GF-D8 (cell line): ENCODE measurements around the gene SH3PXD2A.

Experiments
- DNase-seq: peaks from one replicate; lab custom pipeline; 2025; lab: John Stamatoyannopoulos, UW

The SH3PXD2A gene

DNA sequence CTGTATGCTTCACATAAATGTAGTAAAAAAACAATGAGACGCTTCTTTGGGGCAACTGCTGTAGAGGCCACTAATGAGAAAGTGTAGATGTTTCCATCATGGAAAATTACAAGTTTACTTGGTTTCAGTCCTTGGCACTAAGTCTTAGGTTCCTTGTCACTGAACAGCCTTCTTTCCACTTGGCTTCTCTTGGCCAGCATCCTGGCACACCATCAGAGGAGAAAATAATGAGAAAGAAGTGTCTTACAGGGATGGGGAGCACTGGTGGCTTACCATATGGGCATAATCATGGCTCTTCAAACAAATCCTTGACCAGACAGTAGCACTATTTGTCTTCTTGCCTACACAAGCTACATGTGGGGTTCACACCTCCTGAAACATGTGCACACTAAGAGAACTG lies 22.5 kb upstream of the SH3PXD2A start:
- DNase-seq = no peak

DNA sequence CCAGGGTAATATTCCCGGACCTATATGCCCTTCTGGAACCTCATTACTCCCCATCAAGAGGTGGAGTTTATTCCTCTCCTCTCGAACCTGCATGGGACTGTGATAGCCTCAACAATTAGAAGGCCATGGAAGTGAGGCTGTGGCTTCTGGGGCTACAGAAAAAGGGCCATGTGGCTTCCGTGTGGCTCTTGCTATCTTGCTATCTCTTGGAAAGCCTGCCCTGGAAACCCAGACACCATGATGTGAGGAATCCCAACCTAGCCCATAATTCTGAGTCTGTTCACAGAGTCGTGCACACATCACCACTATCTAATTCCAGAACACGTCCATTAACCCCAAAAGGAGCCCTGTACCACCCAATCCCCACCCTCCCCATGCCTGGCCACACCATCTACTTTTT lies 20.8 kb upstream of the SH3PXD2A start:
- DNase-seq = no peak

DNA sequence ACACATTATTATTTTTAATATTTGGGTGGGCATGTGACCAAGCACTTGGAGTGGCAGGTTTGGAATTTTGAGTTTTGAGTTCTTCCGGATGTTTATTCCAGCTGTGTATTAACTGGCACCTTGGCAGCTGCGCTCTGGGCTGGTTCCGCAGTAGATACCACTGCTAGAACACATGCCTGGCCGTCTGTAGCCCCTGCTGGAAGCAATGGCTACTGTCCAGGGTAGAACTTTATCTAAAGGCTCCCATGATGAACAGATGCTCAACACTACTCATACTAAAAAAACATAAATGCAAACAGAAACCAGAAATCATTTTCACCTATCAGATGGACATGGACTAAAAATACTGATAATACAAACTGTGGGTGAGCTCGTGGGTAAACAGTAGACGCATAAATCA lies 19.4 kb upstream of the SH3PXD2A start:
- no peak for DNase-seq

DNA sequence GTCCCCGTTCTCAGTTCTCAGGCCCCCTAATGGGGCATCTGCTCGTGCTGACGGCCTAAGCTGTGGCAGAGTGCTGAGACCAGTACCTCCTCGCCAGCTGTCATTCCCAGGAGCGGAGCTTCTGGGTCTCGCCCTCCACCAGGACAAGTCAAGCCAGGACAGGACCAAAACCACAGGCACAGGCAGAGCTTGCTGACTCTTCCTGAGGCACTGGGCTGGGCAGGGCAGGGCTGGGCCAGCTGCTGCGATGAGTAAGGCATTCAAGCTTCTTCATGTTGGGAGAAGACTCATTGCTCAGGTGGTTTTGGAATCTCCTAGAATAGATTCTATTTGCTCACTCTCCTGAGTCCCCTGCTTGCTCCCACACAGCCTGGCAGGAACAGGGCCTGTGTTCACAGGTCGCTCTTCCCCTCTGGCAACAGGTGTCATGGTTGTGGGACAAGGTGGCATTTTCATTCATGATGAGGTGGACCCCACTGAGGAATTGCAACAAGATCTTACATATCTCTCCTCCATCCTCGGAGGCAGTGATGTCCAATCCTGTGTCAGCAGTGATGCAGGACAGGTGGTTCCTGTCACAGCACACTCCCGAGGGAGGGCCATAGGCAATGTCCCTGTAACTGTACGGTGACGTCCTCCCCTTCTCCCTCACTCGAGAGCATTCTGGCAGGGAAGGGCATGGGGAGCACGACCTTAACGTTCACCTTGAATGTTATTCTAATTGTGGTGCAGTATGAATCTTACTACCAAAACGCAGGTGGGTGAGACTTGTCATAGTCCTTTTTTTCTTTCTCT lies 17.0 kb upstream of the SH3PXD2A start:
- no peak for DNase-seq

DNA sequence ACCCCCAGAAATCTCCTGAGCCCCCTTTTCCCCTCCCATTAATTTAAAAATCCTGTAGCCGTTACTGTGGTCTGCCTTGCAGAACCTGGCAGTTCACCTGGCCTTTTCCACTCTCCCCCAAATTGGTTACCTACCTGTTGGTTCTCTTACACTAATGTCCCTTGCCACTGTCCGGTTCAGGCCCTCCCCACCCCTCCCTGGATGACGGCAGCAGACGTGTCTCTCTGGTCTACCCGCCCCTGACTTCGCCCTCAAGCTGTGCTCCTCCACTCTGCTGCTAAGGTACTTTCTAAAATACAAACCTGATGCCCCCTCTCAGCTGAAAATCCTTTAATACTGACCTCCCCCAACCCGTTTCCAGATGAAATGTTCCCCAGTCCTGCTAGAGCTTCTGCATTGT lies 15.6 kb upstream of the SH3PXD2A start:
- no peak for DNase-seq

DNA sequence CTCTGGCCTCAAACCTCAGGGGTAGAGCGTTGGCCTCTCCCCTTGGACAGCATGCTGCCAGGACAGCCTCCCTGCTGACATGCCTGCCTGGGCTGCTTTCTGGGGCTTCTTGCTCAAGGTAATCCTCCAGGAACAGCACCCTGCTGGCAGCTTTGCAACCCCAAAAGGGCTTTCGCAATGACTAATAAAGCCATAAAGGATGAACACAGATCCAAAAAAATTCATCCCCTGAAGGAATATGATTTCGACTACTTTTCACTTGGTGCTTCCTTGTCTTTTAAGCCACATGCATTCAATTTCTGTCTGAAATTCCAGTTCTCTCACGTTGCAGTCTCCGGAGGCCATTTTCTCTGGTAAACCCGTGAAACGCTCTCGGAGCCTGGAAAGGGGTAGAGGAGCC lies 15.1 kb upstream of the SH3PXD2A start:
- DNase-seq = no peak

DNA sequence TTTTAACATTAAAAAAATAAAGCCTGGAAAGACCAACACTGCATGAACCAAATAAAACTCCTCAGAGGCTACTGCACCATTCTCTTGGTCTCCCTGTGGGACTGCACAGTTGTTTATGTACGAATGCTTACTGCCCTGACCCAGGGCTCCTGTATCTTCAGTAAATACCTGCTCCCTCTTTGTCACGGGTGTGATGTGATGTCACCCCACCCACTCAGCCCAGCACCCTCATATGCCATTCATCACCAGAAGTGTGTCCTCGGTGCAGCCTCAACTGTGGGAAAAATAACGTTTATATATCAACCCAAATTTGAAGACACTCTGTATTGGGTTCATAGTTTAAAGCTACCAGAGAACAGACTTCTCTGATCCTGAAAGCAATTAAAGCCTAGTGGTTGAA lies 14.0 kb upstream of the SH3PXD2A start:
- DNase-seq = no peak

DNA sequence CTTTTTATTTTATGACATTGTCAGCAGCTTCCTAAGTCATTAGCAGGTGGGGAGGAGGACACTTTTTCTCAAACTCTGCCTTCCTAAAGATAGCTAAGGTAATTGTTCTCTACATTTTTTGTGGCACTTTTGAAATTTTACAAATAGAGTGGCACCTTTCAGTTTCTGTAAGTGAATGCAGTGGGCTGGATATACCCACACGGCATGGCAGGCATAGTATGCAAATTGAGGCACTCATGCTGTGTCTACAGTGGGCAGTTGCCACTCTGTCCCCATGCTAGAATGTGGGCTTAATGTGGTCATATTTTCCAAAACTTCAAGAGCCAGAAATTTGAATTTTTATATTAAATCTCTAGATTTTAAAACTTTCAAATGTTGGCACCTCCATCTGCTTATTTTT lies 12.8 kb upstream of the SH3PXD2A start:
- no peak for DNase-seq

DNA sequence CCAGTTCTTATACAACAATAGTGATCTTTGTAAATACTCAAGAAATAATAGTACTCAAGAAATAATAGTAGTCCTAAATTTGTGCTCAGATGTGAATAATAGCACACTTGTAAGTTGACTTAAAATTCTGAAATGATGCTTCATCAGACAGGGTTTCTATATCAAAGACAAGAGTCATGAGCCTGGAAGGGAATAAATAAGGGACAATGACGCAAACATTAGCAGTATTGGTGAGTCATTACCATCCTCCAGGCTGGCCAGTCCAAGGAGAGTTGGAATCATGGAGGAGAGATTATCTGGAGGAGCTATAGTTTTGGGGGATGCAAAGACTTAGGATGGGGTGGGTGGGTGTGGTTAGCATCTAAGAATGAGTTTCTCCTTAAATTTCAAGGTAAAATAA lies 6.1 kb upstream of the SH3PXD2A start:
- DNase-seq = no peak

DNA sequence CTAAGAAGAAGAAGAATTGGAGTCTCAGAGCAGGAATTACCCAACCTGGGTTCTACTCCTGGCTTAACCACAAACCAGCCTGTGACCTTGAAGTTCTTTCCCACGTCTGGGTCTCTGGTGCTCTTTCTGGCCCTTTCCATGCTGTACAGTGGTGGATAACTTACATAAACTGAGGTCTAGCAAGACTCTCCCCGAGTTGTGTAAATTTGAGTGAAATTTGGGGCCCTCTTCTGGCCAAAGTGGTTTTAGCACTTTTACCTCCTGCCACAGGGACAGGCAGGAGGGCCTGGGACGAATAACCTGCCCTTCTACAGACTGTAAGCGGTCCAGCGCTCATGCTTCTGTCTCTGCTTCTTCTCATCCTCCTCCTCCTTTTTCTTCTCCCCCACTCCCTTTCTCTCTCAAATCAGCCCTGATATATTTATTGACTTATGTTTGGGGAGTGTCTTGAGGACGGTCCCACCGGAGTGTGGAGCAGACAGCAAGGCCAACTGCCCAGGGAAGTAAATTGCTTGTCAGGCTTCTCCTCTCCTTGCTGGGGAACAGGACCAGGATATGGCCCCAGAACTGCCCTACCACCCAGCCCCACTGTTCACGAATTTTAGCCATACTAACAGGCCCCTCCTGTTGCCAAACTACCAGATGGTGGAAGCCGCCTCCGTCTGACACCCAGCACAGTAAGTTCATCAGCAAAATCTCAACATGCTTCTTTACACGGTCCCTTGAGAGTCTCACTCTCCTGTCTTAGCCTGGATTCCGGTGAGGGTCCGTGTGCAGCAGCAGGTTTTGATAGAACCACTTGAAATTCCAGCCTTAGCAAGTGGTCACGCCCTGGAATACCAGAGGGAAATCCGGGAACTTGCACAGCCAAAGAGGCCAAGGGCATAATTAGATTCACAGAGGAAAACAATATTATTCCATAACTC lies 4.0 kb upstream of the SH3PXD2A start:
- DNase-seq = no peak

DNA sequence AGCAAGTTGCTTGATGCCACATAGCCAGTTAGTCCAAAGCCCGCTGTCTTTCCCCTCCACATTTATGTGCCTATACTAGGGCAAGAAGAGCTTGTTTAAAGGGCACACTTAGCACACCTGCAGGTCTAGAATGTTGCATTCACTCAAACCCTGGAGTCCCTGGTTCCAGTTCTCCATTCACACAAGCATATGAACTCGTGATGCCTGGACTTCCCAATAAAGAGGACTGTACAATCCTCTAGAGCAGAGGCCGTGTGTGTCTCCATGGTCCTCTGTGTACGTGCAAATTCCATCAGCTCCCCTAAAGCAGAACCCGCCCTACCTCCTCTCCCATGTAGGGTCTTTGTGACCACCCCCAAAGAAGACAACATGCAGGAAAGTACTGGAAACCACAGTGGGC lies 3.0 kb upstream of the SH3PXD2A start:
- no peak for DNase-seq

DNA sequence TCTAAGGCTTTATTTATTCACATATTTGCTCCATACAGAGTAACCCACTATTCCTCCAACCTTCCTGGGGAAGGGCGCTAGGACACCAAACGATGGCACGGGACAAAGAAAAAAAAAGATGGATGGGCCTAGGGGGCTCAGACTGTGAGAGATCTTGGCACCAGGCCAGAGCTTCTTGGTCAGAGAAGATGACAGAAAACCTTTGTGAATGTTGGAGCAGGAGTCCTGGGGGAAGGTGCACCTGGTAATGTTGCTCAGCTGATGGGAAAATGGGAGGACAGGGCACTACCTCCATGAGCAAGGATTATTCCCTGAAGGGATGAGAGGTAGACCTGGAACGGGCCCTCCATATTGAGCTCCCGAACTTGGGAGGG lies 1.4 kb upstream of the SH3PXD2A start:
- no peak for DNase-seq

DNA sequence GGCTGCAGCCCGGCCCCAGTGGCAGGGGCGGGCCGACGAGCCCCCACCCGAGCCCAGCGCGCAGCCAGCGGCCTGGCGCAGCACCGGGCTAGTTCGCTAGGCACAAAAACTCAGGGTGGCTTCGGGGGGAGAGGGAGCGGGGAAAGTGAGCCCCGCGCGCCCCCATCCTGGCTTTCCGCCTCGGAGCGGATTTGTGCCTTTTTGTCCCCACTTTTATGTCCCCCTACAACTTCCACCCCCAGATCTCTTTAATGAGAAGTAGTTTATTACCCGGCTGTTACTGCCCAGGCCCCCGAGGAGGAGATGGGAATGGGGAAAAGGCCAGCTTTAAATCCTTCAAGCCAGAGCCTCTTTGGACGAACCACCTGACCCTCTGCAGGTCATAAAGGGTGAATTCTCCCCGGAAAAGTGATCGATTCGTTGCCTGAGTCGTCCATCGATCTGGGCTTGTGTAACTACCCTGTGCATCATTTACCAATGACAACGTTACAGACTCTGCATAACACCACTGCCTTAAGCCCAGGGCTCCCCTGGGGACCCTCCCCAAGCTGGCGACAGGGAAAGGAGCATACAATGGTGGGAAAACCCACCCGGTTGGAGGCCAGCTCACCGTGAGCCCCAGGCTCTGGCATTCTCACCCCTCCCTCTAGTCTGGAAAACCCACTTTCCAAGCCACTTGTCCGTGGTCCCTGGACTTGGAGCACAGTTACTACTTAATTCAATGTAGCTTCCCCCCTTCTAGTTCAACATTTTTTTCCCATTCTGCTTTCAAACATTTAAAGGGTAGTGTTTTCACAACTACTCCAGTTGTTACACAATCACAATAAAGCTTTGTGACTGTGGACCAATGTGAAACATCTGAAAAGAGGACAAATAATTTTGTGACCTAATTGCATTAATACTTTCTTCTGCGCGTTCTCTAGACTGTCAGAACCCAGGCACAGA lies 748 bp upstream of the SH3PXD2A start:
- DNase-seq = no peak

DNA sequence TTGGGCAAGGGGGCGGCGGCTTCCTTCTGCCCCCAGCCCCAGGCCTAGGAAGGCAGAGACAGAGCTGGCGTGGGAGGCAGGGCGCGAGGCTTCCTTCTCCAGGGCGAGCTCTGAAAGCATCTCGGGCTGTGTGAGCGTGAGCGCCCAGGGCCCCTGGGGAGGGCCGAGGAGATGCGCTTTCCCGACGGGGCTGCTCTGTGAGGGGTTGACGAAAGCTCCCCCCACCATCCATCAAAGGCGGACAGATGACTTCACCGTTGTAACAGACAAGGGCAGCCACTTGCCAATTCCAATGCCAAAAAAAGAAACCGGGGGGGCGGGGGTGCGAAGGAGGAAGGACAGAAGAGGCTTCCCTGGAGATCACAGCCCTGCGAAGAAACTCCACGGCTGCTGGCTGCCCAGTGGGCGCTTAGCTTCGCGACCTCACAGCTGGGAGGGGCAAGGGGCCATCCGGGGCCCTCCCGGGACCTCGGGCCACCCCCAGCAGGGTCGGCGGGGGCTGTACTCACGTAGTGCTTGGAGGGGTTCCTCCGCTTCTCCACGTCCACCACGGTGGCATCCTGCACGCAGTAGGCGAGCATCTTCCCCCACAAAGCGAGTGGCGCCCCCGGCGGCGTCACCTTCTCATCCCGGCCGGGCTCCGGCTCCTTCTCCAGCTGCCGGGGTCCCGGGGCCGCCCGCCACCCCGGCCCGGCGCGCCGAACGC lies 537 bp downstream of the SH3PXD2A start:
- DNase-seq = no peak

DNA sequence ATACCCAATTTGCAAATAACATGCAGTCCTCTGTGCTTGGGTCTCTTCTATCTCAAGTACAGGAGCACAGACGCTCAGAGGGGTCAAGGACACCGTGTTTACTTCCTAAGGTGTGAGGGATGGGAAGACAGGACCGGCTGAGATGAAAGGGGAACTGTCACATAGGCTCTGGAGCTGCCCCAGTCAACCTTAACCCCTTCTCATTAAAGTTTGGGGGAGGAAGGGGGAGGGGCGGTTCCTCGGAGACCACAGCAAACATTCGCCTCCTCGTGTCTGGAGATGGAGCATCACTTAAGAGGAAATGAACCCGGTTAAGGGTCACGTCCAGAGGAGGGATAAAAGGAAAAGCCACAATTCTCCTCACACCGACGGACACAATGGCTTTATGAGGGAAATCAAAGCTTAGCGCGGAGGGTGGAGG lies 1.1 kb downstream of the SH3PXD2A start:
- no peak for DNase-seq

DNA sequence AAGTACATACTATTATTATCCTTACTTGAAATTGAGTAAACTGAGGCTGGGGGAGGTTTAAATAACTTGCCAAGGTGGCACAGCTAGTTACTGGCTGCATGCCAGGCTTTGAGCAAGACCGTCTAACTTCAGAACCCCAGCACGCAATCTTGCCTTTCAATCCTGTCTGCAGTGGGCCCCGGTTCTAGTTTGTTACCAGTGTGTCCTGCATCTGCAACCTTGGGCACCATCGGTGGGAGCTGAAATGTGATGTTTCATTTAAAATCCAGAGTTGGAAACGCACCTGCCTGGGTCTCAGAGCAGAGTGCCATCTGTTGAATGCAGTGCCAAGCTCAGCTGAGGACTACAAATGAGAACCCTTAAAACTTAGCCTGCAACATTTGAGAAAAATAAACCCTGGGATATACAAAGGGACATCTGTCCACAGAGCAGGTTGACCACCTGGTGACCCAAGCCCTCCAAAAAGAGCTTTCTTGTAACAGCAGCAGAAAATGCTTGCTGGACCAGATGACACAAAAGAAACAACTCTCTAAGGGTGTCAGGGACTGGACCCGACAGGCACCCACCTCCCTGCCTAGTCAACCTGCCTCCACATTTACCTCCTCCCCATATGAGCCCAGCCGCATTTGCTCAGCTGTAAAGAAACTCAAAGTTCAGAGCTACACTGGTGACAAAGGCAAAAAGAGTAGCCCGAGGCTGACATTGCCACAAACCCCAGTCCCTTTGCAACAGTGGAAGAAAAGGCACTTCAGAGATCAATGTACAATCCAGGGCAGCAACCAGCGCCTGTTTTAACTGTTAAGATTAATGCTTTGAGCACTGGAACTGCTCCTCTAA lies 1.7 kb downstream of the SH3PXD2A start:
- no peak for DNase-seq

DNA sequence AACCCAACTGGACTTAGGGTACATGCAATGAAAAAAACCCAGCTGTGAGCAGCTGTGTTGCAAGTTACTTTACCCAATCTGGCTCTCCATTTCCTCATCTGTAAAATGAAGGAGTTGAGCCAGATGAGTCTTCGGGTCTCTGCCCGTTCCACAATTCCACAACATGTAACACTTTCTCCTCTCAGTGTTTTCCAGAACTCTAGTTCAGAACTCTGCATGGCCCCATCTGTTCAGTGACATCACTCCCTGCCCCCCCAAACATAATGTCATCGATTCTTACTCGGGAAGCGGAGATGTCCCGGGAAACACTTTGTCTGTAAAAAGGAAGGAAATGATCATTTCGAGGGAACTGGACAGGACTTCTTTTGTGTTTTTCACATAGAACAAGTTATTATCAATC lies 2.5 kb downstream of the SH3PXD2A start:
- no peak for DNase-seq

DNA sequence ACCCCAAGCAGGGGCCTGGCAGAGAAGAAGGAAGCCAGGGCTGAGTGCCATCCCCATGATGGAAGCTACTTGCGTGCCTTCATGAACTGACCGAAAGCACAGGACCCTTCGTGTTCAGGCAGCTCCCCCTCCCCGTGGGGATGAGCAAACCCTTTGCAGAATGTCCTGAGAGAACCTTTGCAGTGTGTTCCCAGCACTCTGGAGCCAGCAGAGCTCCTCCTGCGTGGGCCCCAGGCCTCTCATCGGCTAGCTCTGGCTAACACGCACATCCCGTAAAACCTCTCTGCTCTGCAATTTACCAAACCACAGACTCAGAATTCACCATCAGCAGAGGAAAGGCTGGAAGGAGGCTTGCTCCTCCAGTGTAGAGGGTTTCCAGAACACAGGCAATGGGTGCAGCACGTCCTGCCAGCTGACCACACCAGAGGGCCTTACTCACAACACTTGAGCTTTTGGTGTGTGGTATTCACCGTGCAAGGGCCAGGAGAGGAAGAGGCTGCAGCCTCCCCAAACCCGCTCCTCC lies 3.1 kb downstream of the SH3PXD2A start:
- no peak for DNase-seq

DNA sequence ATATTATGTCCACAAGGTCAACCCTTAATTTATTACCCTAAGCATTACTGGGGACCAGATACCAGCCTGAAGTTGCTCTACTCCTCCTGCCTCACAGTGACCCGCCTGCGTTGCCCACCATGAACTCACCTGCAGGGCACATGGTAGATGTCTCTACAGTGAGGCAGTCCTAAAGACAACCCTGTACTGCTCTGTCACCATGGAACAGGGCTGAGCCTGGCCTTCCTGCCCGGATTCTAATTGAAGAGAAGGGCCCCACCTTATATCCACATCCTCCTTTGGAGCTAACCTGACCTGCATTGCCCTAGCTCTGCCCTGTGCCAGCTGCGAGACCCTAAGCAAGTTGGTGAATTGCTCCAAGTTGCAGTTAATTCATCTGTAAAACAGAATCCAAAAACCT lies 4.1 kb downstream of the SH3PXD2A start:
- no peak for DNase-seq

DNA sequence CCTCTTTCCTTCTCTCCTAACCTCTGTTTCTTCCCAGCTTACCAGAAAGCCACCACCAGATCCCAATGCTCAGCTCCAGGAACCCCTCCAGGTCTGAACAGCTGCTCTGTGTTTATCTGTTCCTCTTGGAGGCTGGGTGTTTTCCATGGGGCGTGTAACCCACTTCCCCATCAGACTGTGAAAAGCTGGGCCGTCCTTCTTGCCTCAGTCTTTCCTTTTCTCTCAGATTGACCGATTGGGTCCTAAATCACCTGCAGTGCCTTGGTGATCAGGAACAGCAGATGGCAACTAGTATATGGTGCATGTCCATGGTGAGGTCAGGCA lies 4.8 kb downstream of the SH3PXD2A start:
- DNase-seq = no peak
